T-helper 2 cell treated with Interferon-gamma antibody and Interleukin-4, amounts not matched to agents 5 μg/mL and 100 μg/mL, for 36 hours (primary cell): ENCODE measurements around the gene ZNF385D.

Source experiments
- DNase-seq: peaks from one replicate; pipeline ENCODE4 v3.0.0; 2021; ENCODE audit warnings: low spot score
- H3K27ac Mint-ChIP-seq: one replicate; pipeline ENCODE4 v1.8.0; 2021; ENCODE audit warnings: mild to moderate bottlenecking, mixed read lengths
- H3K27me3 Mint-ChIP-seq: one replicate; pipeline ENCODE4 v1.8.0; 2021; ENCODE audit warnings: low read depth, mixed read lengths
- H3K36me3 Mint-ChIP-seq: one replicate; pipeline ENCODE4 v1.8.0; 2021; ENCODE audit warnings: low read depth, mixed read lengths
- H3K4me1 Mint-ChIP-seq: one replicate; pipeline ENCODE4 v1.8.0; 2021; ENCODE audit warnings: low read depth, mixed read lengths
- H3K4me3 Mint-ChIP-seq: one replicate; pipeline ENCODE4 v1.8.0; 2022; ENCODE audit warnings: mild to moderate bottlenecking, moderate library complexity, mixed read lengths
- H3K9me3 Mint-ChIP-seq: one replicate; pipeline ENCODE4 v1.8.0; 2021; ENCODE audit warnings: mixed read lengths

Gene ZNF385D

GRCh38 chr3:21564531-21564930 lies 186.5 kb downstream of the ZNF385D start:
- Mint-ChIP-seq H3K27me3 (no peaks in the 10 kb centered on the region), H3K27ac (no peak overlapping the region)

GRCh38 chr3:21562243-21562642 lies 188.8 kb downstream of the ZNF385D start:
- H3K27ac Mint-ChIP-seq = no peak overlapping the region
- H3K36me3 Mint-ChIP-seq = no peaks in the 10 kb centered on the region

More at GRCh38 chr3:21564531-21564930, 186.5 kb downstream of the ZNF385D start:
- Mint-ChIP-seq H3K4me1 (no peaks in the 10 kb centered on the region), H3K36me3 (no peaks in the 10 kb centered on the region), H3K9me3 (peaks cover 23% of the 10 kb centered on the region), H3K4me3 (no peak overlapping the region)
- no peak for DNase-seq

DNA sequence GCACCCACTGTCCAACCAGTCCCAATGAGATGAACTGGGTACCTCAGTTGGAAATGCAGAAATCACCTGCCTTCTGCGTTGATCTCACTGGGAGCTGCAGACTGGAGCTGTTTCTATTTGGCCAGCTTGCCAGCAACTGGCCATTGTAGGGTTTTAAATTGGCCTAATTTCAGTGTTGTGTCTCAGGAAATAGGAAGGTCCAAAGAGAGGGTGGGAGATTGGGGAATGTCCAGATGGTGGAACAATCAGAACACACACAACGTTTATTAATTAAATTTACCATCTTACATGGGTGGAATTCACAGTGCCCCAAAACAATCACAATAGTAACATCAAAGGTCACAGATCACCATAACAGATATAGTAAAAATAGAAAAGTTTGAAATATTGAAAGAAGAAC lies 189.5 kb downstream of the ZNF385D start:
- Mint-ChIP-seq H3K27me3 (no peaks in the 10 kb centered on the region), H3K27ac (no peak overlapping the region), H3K36me3 (no peaks in the 10 kb centered on the region), H3K9me3 (peaks cover 42% of the 10 kb centered on the region), H3K4me3 (no peak overlapping the region), H3K4me1 (no peaks in the 10 kb centered on the region)
- no peak for DNase-seq

More at GRCh38 chr3:21562243-21562642, 188.8 kb downstream of the ZNF385D start:
- no peak for DNase-seq
- Mint-ChIP-seq H3K27me3 (no peaks in the 10 kb centered on the region), H3K4me1 (no peaks in the 10 kb centered on the region), H3K4me3 (no peak overlapping the region), H3K9me3 (peaks cover 39% of the 10 kb centered on the region)

DNA sequence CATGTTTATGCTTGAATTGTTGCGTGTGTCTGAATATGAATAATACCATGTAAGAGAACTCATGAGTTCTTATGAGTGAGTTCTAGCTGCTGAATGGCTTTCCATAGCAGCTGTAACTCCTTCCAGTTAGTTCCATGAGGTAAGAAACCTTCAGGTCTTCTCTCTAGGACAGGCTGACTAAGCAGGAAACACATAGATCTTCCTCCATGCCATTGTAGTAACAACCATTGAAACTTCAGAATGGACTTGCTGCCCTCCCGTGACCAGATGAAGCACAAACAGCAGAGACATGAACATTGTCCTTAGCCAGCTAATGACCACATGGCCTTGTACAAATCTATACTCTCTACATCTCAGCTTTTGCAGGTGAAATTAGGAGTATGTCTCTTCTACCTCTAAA lies 200.0 kb downstream of the ZNF385D start:
- no peak for DNase-seq
- Mint-ChIP-seq H3K4me3 (no peak overlapping the region), H3K36me3 (no peaks in the 10 kb centered on the region), H3K9me3 (peaks cover 16% of the 10 kb centered on the region), H3K27ac (no peak overlapping the region), H3K27me3 (no peaks in the 10 kb centered on the region), H3K4me1 (no peaks in the 10 kb centered on the region)

DNA sequence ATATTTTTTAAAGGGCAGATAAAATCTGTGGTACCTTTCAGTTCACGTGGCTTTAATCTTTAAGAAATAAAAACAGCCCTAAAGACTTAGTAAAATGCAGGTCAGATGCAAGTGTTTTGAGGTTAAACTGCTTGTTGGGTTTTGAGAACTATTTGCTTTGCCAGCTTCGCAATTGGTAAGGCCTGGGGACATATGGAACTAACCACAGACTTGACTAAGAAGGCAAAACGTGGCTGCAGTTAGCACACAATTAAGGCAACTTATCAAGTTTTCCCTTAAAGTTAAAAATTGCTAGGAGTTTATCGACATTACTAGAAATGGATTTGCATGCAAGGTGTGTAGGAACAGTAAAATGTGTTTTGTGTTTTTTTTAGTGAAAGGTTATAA lies 206.9 kb downstream of the ZNF385D start:
- no peak for DNase-seq
- Mint-ChIP-seq H3K27ac (no peak overlapping the region), H3K27me3 (no peaks in the 10 kb centered on the region), H3K9me3 (peaks cover 11% of the 10 kb centered on the region), H3K4me3 (no peak overlapping the region), H3K4me1 (no peaks in the 10 kb centered on the region), H3K36me3 (no peaks in the 10 kb centered on the region)

- H3K4me1 Mint-ChIP-seq = no peaks in the 10 kb centered on the region
- no peak for DNase-seq
- no peaks in the 10 kb centered on the region for H3K36me3 Mint-ChIP-seq
- H3K27ac Mint-ChIP-seq = no peak overlapping the region
- peaks cover 10% of the 10 kb centered on the region for H3K9me3 Mint-ChIP-seq
- no peak overlapping the region for H3K4me3 Mint-ChIP-seq
- no peaks in the 10 kb centered on the region for H3K27me3 Mint-ChIP-seq
These were observed 207.5 kb downstream of the ZNF385D start for GRCh38 chr3:21543380-21544075.

DNA sequence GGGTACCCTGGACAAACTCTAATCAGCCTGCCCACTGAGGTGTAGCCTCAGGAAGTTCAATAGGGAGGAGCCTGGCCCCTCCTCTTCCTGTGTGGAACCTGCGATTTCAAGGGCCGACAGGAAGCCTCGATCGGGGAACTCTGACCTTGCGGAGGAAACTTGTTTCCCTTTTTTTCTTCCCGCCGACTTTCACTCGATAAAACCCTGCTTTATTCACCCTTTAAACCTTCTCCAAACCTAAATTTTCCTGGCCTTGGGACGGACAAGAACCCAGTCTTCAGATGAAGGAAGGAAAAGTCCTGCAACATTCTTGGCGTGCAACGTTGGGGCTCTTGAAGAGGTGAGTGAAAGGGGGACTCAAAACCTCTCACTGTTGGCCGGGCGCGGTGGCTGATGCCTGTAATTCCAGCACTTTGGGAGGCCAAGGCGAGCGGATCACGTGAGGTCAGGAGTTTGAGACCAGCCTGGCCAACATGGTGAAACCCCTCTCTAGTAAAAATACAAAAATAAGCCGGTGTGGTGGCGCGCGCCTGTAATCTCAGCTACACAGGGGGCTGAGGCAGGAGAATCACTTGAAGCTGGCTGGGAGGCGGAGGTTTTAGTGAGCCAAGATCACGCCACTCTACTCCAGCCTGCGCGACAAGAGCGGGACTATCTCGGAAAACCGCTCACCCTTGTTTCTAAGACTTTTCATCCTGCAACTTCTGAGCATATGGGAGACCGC lies 208.2 kb downstream of the ZNF385D start:
- H3K9me3 Mint-ChIP-seq = peaks cover 4% of the 10 kb centered on the region
- H3K4me3 Mint-ChIP-seq = no peak overlapping the region
- no peaks in the 10 kb centered on the region for H3K4me1 Mint-ChIP-seq
- no peaks in the 10 kb centered on the region for H3K36me3 Mint-ChIP-seq
- no peaks in the 10 kb centered on the region for H3K27me3 Mint-ChIP-seq
- H3K27ac Mint-ChIP-seq = no peak overlapping the region
- DNase-seq = no peak

GRCh38 chr3:21540265-21540664 lies 210.7 kb downstream of the ZNF385D start:
- Mint-ChIP-seq H3K9me3 (peaks cover 10% of the 10 kb centered on the region), H3K27me3 (no peaks in the 10 kb centered on the region), H3K36me3 (no peaks in the 10 kb centered on the region), H3K4me3 (no peak overlapping the region), H3K4me1 (no peaks in the 10 kb centered on the region), H3K27ac (no peak overlapping the region)
- no peak for DNase-seq

- no peak overlapping the region for H3K4me3 Mint-ChIP-seq
- no peak overlapping the region for H3K27ac Mint-ChIP-seq
- DNase-seq = no peak
- no peaks in the 10 kb centered on the region for H3K36me3 Mint-ChIP-seq
- H3K27me3 Mint-ChIP-seq = no peaks in the 10 kb centered on the region
- H3K4me1 Mint-ChIP-seq = no peaks in the 10 kb centered on the region
- peaks cover 15% of the 10 kb centered on the region for H3K9me3 Mint-ChIP-seq
These were observed 216.5 kb downstream of the ZNF385D start for GRCh38 chr3:21534462-21534861.

GRCh38 chr3:21533002-21533401 lies 218.0 kb downstream of the ZNF385D start:
- Mint-ChIP-seq H3K27ac (no peak overlapping the region), H3K27me3 (no peaks in the 10 kb centered on the region), H3K4me1 (no peaks in the 10 kb centered on the region), H3K9me3 (peaks cover 15% of the 10 kb centered on the region), H3K36me3 (no peaks in the 10 kb centered on the region), H3K4me3 (no peak overlapping the region)
- DNase-seq = no peak

DNA sequence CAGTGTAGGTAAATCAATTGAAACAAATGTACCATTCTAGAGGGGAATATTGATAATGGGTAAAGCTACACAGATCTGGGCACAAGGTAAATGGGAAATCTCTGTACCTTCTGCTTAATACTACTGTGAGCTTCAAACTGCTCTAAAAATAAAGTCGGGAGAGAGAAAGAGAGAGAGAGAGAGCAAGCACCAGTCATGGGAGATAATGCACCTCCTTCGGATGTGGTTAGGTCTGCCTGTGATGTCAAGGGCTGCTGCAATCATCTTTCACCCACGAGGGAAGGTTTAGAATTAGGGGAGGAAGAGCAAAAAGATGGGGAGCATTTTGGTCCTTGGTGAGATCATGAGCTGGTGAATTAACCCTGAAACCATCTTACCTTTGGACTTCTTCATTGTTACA lies 219.1 kb downstream of the ZNF385D start:
- no peak for DNase-seq
- Mint-ChIP-seq H3K36me3 (no peaks in the 10 kb centered on the region), H3K4me3 (no peak overlapping the region), H3K4me1 (no peaks in the 10 kb centered on the region), H3K9me3 (peaks cover 15% of the 10 kb centered on the region), H3K27me3 (no peaks in the 10 kb centered on the region), H3K27ac (no peak overlapping the region)

DNA sequence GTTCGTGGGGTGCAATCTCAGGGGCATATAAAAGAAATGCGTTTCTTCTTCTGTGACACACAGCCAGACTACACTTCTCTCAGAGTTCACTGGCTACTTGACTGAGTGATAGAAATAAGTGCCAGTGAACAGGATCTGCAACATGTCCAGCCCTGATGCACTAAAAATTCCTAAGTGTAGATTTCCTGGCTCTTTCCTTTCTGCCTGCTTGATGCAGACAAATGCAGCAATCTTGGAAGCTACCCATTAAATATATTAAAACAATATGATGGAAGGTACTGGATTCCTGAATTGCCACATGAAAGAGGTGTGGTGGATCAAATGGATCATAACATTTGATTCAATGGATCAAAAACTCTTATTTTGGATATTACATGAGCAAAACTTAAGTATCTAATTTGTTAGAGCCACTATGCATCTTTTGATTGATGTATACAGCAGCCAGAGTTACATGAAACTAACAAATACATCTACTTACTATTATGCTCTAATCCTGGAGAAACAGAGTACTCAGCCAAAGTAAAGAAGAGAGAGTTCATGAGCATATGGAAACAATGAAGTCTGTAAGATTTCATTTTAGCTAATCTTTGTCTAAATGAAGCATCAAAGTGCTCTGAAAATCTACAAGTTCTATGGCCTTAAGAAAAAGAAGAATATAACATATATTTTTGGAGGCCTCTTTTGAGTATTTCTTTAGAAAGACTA lies 222.6 kb downstream of the ZNF385D start:
- no peaks in the 10 kb centered on the region for H3K4me1 Mint-ChIP-seq

DNA sequence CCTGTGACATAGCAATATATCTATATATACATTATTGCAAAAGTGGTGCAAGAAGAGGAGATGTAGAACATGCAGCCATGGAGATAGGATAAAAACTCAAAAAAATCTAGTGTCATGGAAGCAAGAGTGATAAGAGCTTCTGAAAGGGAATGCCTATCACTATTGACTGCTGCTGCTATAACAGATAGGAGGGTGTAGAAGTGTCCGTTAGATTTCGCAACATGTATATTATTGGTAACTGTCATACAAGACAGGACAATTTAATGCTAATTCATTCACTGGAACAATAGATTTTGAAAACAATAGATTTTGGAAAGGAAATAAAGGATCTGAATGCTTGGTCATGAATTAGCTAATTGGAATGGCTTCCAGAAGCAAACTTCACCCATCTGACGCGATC lies 224.5 kb downstream of the ZNF385D start:
- Mint-ChIP-seq H3K36me3 (no peaks in the 10 kb centered on the region), H3K4me3 (no peak overlapping the region), H3K4me1 (no peaks in the 10 kb centered on the region), H3K27me3 (no peaks in the 10 kb centered on the region), H3K9me3 (peaks cover 8% of the 10 kb centered on the region), H3K27ac (no peak overlapping the region)
- no peak for DNase-seq

More for the DNA sequence above, 222.6 kb downstream of the ZNF385D start:
- no peaks in the 10 kb centered on the region for H3K27me3 Mint-ChIP-seq
- no peak overlapping the region for H3K4me3 Mint-ChIP-seq
- H3K9me3 Mint-ChIP-seq = peaks cover 8% of the 10 kb centered on the region
- H3K36me3 Mint-ChIP-seq = no peaks in the 10 kb centered on the region
- DNase-seq = no peak
- H3K27ac Mint-ChIP-seq = no peak overlapping the region

DNA sequence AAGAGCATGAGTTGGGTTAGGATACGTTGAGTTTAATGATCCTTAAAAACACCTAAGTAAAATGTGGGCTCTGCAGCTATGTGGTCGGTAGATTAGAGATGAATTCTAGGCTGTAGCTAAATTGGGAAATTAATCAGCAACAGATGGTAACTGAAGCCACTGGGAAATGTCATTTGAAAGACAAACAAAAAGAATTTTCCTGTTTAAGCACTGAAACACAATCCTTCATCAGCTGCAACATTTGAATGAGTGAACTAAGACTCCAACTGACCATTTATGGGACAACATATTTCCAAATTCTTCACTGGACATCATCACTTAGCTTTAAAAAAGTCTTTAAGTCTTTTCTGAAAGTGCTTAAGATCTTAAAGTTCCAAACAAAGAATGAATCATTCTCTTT lies 226.9 kb downstream of the ZNF385D start:
- no peaks in the 10 kb centered on the region for H3K4me1 Mint-ChIP-seq

More for the DNA sequence above, 226.9 kb downstream of the ZNF385D start:
- Mint-ChIP-seq H3K27me3 (no peaks in the 10 kb centered on the region), H3K36me3 (no peaks in the 10 kb centered on the region), H3K27ac (no peak overlapping the region), H3K4me3 (no peak overlapping the region), H3K9me3 (no peaks in the 10 kb centered on the region)
- DNase-seq = no peak
